HCT116 (cell line): Measurements from ENCODE around the gene SEMA5A. TPM values are rescaled to one million over a fixed set of nuclear protein-coding genes. Genes with fewer than 3 reads are reported as not detected.

Source experiments
- ATAC-seq: fragments of 200-7000 bp; cut with Tn5 transposase; 2 replicates; pipeline ENCODE4 v1.9.1; 2020; ENCODE audit warnings: mild to moderate bottlenecking, moderate library complexity
- BruUV-seq: library from RNA; stranded (reverse); fragments of 400-500 nt; replicated peaks from 2 replicates; lab custom pipeline; 2021; lab: Mats Ljungman, UMichigan
- CTCF ChIA-PET: fragments of 300-600 bp; sonication (Branson Sonifier 250); formaldehyde crosslinking; loops from one replicate; lab custom pipeline; 2021; ENCODE audit warnings: antibody characterized with exemption; lab: Charles Lee
- POLR2A ChIA-PET: fragments of 300-600, 350-600 bp; sonication (Branson Sonifier 250); formaldehyde crosslinking; loops from one replicate; lab custom pipeline; 2021; ENCODE audit warnings: antibody characterized with exemption; lab: Charles Lee
- RAD21 ChIA-PET, 2 experiments: fragments of 300-600 bp; sonication (Branson Sonifier 250); formaldehyde crosslinking; loops; one replicate each; lab custom pipeline; 2023; ENCODE audit warnings: low total read pairs in 2 of 2; ENCODE audit not compliant: uncharacterized antibody in 2 of 2, unreplicated experiment in 2 of 2, low non-redundant PET in 1 of 2; lab: Charles Lee
- DNase-seq: peaks from one replicate; pipeline ENCODE4 v3.0.0-alpha.2; 2010; ENCODE audit warnings: low read depth, low spot score
- H2AFZ ChIP-seq: fragments of 200-600 bp; shearing (Covaris generic), sonication (generic); 2 replicates; pipeline ENCODE4 v1.6.1; 2017; ENCODE audit warnings: low read depth, mixed run types, mixed read lengths, antibody characterized with exemption, low read length; ENCODE audit not compliant: poor library complexity, severe bottlenecking
- H3K27ac ChIP-seq: 2 replicates; pipeline ENCODE4 v1.5.1; 2012; ENCODE audit warnings: low read depth, low read length
- H3K27me3 ChIP-seq: fragments of 200-600 bp; sonication (generic); 2 replicates; pipeline ENCODE4 v1.6.1; 2016; ENCODE audit warnings: mixed run types, low read length, mixed read lengths; ENCODE audit not compliant: insufficient read depth
- H3K36me3 ChIP-seq, 2 experiments: fragments of 200-500 bp in 1 of 2; fragments of 200-600 bp in 1 of 2; sonication (Bioruptor generic) in 1 of 2; sonication (generic) in 1 of 2; 2 replicates each; pipeline versions ENCODE4 v1.5.1 to v1.6.1; 2014 to 2016; ENCODE audit warnings: low read length in 2 of 2, inconsistent platforms in 1 of 2, mixed read lengths in 1 of 2, mixed run types in 1 of 2; ENCODE audit not compliant: insufficient read depth in 2 of 2, control insufficient read depth in 1 of 2
- H3K4me1 ChIP-seq, 2 experiments: fragments of 200-600 bp in 1 of 2; sonication (generic) in 1 of 2; 2 replicates each; pipeline versions ENCODE4 v1.5.1 to v1.6.1; 2012 to 2017; ENCODE audit warnings: low read length in 2 of 2, inconsistent platforms in 1 of 2, mild to moderate bottlenecking in 1 of 2, mixed read lengths in 1 of 2, mixed run types in 1 of 2, moderate library complexity in 1 of 2; ENCODE audit not compliant: insufficient read depth in 2 of 2, control insufficient read depth in 1 of 2
- H3K4me2 ChIP-seq: fragments of 200-600 bp; sonication (generic); 2 replicates; pipeline ENCODE4 v1.6.1; 2017; ENCODE audit warnings: mixed run types, low read length, mixed read lengths
- H3K4me3 ChIP-seq, 2 experiments: fragments of 200-600 bp in 1 of 2; sonication (generic) in 1 of 2; replicated peaks in 1 of 2; 2 replicates each; pipeline ENCODE4 v1.5.1; 2011 to 2016; ENCODE audit warnings: low read length in 2 of 2, control low read depth in 1 of 2, low read depth in 1 of 2, mild to moderate bottlenecking in 1 of 2, mixed read lengths in 1 of 2, mixed run types in 1 of 2
- H3K79me2 ChIP-seq: fragments of 200-600 bp; sonication (generic); 2 replicates; pipeline ENCODE4 v1.6.1; 2017; ENCODE audit warnings: mild to moderate bottlenecking, mixed run types, low read length, moderate library complexity, mixed read lengths; ENCODE audit not compliant: insufficient read depth
- H3K9ac ChIP-seq: fragments of 200-600 bp; sonication (generic); 2 replicates; pipeline ENCODE4 v1.6.1; 2016; ENCODE audit warnings: low read length, mixed read lengths
- H3K9me2 ChIP-seq: fragments of 200-600 bp; sonication (generic), shearing (Covaris generic); 2 replicates; pipeline ENCODE4 v1.6.1; 2017; ENCODE audit warnings: mixed run types, mild to moderate bottlenecking, moderate library complexity; ENCODE audit not compliant: insufficient read depth
- H3K9me3 ChIP-seq, 2 experiments: fragments of 200-500 bp in 1 of 2; fragments of 200-600 bp in 1 of 2; sonication (Bioruptor generic) in 1 of 2; sonication (generic) in 1 of 2; 2 replicates each; pipeline ENCODE4 v1.6.1; 2014 to 2017; ENCODE audit warnings: low read length in 2 of 2, mixed read lengths in 2 of 2, inconsistent platforms in 1 of 2, low read depth in 1 of 2, mild to moderate bottlenecking in 1 of 2, mixed run types in 1 of 2, moderate library complexity in 1 of 2; ENCODE audit not compliant: control insufficient read depth in 1 of 2, insufficient read depth in 1 of 2
- H4K20me1 ChIP-seq: fragments of 200-600 bp; sonication (generic), shearing (Covaris generic); 2 replicates; pipeline ENCODE4 v1.6.1; 2017; ENCODE audit warnings: mixed run types, mild to moderate bottlenecking, moderate library complexity; ENCODE audit not compliant: insufficient read depth
- CBX3 ChIP-seq: IDR thresholded peaks from 2 replicates; pipeline ENCODE4 v1.6.1; 2012; ENCODE audit warnings: low read depth
- CEBPB ChIP-seq: IDR thresholded peaks from 2 replicates; pipeline ENCODE4 v1.6.1; 2012; ENCODE audit warnings: low read depth
- ELF1 ChIP-seq: IDR thresholded peaks from 2 replicates; pipeline ENCODE4 v1.6.1; 2012; ENCODE audit warnings: low read depth, borderline replicate concordance
- EZH2 ChIP-seq: fragments of 200-600 bp; sonication (generic); IDR thresholded peaks from 2 replicates; pipeline ENCODE4 v1.6.1; 2017; ENCODE audit warnings: antibody characterized with exemption, mixed run types
- EZH2phosphoT487 ChIP-seq: fragments of 200-600 bp; IDR thresholded peaks from 2 replicates; pipeline ENCODE4 v1.6.1; 2018; ENCODE audit warnings: antibody characterized with exemption, borderline replicate concordance
- FOSL1 ChIP-seq: IDR thresholded peaks from 2 replicates; pipeline ENCODE4 v1.6.1; 2012; ENCODE audit warnings: low read depth
- JUND ChIP-seq: IDR thresholded peaks from 2 replicates; pipeline ENCODE4 v1.6.1; 2012
- SIN3A ChIP-seq: IDR thresholded peaks from 2 replicates; pipeline ENCODE4 v1.6.1; 2012; ENCODE audit warnings: low read depth
- SRF ChIP-seq: IDR thresholded peaks from 2 replicates; pipeline ENCODE4 v1.6.1; 2012; ENCODE audit warnings: low read depth
- TCF7L2 ChIP-seq: IDR thresholded peaks from 2 replicates; pipeline ENCODE4 v1.7.0; 2011; ENCODE audit warnings: borderline replicate concordance, inconsistent platforms; ENCODE audit not compliant: insufficient read depth, insufficient read length; ENCODE audit errors: extremely low read depth
- ZNF274 ChIP-seq: fragments of 200-500 bp; sonication (Bioruptor generic); IDR thresholded peaks from 2 replicates; pipeline ENCODE4 v1.6.1; 2014; ENCODE audit warnings: mild to moderate bottlenecking, low read depth, low read length, inconsistent platforms
- intact Hi-C: fragments of 100-400 bp; cut with micrococcal nuclease; formaldehyde crosslinking; loops from 2 replicates; pipeline ENCODE4 v1.10.0; 2022
- total RNA-seq: library from RNA; stranded (reverse); gene quantifications from one replicate; pipeline ENCODE4 v1.2.1, GENCODE V29; 2021; ENCODE audit not compliant: unreplicated experiment
- TF ChIP-seq, protein P1 (sequence below): IDR thresholded peaks from 2 replicates; pipeline ENCODE4 v1.6.1; 2012
- TF ChIP-seq, protein P2 (sequence below): IDR thresholded peaks from 2 replicates; pipeline ENCODE4 v1.6.1; 2011; ENCODE audit warnings: mild to moderate bottlenecking, low read length, moderate library complexity; ENCODE audit not compliant: insufficient replicate concordance; ENCODE audit errors: extremely low read depth
- TF ChIP-seq, protein P3 (sequence below), 3 experiments: fragments of 200-600 bp in 1 of 3; sonication (generic) in 1 of 3; IDR thresholded peaks in 2 of 3; conservative IDR thresholded peaks in 1 of 3; 2 replicates each; pipeline ENCODE4 v1.5.1; 2012 to 2017; ENCODE audit warnings: low read depth in 2 of 3, low read length in 2 of 3, antibody characterized with exemption in 1 of 3, borderline replicate concordance in 1 of 3, control low read depth in 1 of 3, mild to moderate bottlenecking in 1 of 3, mixed read lengths in 1 of 3, mixed run types in 1 of 3, moderate library complexity in 1 of 3; ENCODE audit not compliant: insufficient read depth in 1 of 3
- TF ChIP-seq, protein P4 (sequence below): IDR thresholded peaks from 2 replicates; pipeline ENCODE4 v1.6.1; 2012

SEMA5A gene
- total RNA-seq, 1 experiment from 2014 or later = 0.02 TPM

DNA sequence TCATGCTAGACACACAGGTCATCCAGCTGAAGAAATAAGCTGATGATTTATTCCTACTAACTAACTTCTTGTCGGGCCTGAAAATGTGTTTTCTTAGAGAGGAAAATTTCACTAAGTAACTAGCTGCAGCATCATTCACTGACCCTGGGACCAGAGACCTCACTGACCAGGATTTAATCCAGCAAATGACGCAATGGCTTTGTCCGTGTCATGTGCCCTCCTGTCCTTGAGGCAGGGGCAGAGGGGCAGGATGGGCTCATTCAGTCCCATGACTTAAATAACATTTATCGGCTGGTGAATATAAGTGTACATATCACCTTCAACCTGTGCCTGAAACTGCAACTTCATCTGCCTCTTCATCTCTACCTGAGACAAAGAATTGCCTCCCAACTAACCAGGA is 154.8 kb downstream of the SEMA5A start:
- no TSS peak for BruUV-seq
- RAD21 ChIA-PET = no interaction called here

DNA sequence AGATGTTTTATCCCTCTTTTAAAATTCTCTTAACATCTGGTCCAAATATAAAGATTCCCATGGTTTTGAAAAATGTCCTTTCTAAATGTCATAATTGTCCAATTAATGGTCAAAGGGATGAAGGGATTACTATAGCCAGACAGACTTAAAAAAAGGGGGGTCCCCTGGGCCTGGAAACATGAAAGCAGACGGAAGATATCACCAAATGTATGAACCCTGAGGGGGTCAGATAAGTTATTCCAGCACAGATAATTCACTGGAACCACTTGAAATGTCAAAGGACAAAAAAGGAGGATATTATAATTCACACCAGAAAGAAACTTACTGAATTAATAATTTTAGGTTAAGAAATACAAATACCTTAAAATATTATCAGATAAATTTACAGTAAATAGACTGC is 155.8 kb downstream of the SEMA5A start:
- H3K36me3 ChIP-seq = no peaks in the 10 kb centered on the region
- H3K4me1 ChIP-seq = no peaks in the 10 kb centered on the region
- H3K79me2 ChIP-seq = no peaks in the 10 kb centered on the region
- H3K9me2 ChIP-seq = no peaks in the 10 kb centered on the region
- H3K4me3 ChIP-seq = no peak overlapping the region
- BruUV-seq = no TSS peak
- CTCF ChIA-PET = no interaction called here
- DNase-seq (no peak), ATAC-seq (no peak)
- no peak overlapping the region for H3K4me2 ChIP-seq
- RAD21 ChIA-PET = no interaction called here
- no peak overlapping the region for H3K9ac ChIP-seq
- H2AFZ ChIP-seq = no peak overlapping the region
- H4K20me1 ChIP-seq = no peaks in the 10 kb centered on the region
- POLR2A ChIA-PET = no interaction called here
- intact Hi-C loops = no loop called here
- H3K27ac ChIP-seq = no peak overlapping the region
- no peaks in the 10 kb centered on the region for H3K27me3 ChIP-seq
- H3K9me3 ChIP-seq = peaks cover 5 to 10% of the 10 kb centered on the region in 2 experiments; a peak in 2 of 4 replicates
- TF ChIP-seq, protein P1, sequence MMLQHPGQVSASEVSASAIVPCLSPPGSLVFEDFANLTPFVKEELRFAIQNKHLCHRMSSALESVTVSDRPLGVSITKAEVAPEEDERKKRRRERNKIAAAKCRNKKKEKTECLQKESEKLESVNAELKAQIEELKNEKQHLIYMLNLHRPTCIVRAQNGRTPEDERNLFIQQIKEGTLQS = no peak
- TF ChIP-seq, protein P2, sequence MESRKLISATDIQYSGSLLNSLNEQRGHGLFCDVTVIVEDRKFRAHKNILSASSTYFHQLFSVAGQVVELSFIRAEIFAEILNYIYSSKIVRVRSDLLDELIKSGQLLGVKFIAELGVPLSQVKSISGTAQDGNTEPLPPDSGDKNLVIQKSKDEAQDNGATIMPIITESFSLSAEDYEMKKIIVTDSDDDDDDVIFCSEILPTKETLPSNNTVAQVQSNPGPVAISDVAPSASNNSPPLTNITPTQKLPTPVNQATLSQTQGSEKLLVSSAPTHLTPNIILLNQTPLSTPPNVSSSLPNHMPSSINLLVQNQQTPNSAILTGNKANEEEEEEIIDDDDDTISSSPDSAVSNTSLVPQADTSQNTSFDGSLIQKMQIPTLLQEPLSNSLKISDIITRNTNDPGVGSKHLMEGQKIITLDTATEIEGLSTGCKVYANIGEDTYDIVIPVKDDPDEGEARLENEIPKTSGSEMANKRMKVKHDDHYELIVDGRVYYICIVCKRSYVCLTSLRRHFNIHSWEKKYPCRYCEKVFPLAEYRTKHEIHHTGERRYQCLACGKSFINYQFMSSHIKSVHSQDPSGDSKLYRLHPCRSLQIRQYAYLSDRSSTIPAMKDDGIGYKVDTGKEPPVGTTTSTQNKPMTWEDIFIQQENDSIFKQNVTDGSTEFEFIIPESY = no peak
- TF ChIP-seq EZH2 (no peak), FOSL1 (no peak), TCF7L2 (no peak), ELF1 (no peak), CEBPB (no peak), SRF (no peak), CBX3 (no peak), ZNF274 (no peak)
- TF ChIP-seq, protein P3, sequence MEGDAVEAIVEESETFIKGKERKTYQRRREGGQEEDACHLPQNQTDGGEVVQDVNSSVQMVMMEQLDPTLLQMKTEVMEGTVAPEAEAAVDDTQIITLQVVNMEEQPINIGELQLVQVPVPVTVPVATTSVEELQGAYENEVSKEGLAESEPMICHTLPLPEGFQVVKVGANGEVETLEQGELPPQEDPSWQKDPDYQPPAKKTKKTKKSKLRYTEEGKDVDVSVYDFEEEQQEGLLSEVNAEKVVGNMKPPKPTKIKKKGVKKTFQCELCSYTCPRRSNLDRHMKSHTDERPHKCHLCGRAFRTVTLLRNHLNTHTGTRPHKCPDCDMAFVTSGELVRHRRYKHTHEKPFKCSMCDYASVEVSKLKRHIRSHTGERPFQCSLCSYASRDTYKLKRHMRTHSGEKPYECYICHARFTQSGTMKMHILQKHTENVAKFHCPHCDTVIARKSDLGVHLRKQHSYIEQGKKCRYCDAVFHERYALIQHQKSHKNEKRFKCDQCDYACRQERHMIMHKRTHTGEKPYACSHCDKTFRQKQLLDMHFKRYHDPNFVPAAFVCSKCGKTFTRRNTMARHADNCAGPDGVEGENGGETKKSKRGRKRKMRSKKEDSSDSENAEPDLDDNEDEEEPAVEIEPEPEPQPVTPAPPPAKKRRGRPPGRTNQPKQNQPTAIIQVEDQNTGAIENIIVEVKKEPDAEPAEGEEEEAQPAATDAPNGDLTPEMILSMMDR (IDR thresholded peaks at IDR 0.05 in 2 of 3, conservative IDR thresholded peaks at IDR 0.05 in 1 of 3; ENCODE audit: borderline replicate concordance in 1 of 3, insufficient read depth in 1 of 3, low read depth in 2 of 3, low read length in 2 of 3) = no peak

More for the DNA sequence above, 154.8 kb downstream of the SEMA5A start:
- H2AFZ ChIP-seq = no peak overlapping the region
- H3K27me3 ChIP-seq = no peaks in the 10 kb centered on the region
- H3K9me3 ChIP-seq = peaks cover 10 to 14% of the 10 kb centered on the region in 2 experiments; a peak in 2 of 4 replicates
- no peak overlapping the region for H3K4me2 ChIP-seq
- no peak overlapping the region for H3K27ac ChIP-seq
- ATAC-seq = no peak
- no peaks in the 10 kb centered on the region for H3K79me2 ChIP-seq
- ChIA-PET POLR2A (no interaction called here), CTCF (no interaction called here)
- TF ChIP-seq EZH2phosphoT487 (no peak), JUND (no peak), CBX3 (no peak), SIN3A (no peak), FOSL1 (no peak)
- TF ChIP-seq, protein P4, sequence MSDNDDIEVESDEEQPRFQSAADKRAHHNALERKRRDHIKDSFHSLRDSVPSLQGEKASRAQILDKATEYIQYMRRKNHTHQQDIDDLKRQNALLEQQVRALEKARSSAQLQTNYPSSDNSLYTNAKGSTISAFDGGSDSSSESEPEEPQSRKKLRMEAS = no peak
- no peaks in the 10 kb centered on the region for H3K36me3 ChIP-seq
- no peak overlapping the region for H3K4me3 ChIP-seq
- no peaks in the 10 kb centered on the region for H3K4me1 ChIP-seq
- H3K9ac ChIP-seq = no peak overlapping the region
- H4K20me1 ChIP-seq = no peaks in the 10 kb centered on the region
- H3K9me2 ChIP-seq = no peaks in the 10 kb centered on the region
- DNase-seq = no peak
- intact Hi-C loops = no loop called here
